ENCODE data around the gene TNNC1.
A peak's percentile ranks its signal among the peaks of the same experiment; 100 is the strongest.

Gene TNNC1

GRCh38 chr3:52458770-52459545 is 5.1 kb upstream of the TNNC1 start:
- no peak for DNase-seq

GRCh38 chr3:52458031-52458760 is 4.4 kb upstream of the TNNC1 start:
- no peak for DNase-seq

GRCh38 chr3:52456800-52457183 is 3.0 kb upstream of the TNNC1 start:
- DNase-seq, result peak in 1 of 51 donors; percentile 24

GRCh38 chr3:52456169-52456799 is 2.4 kb upstream of the TNNC1 start:
- DNase-seq, result peak in 14 of 51 donors; percentile 10 to 71 (median 30)

- DNase-seq, result peak; percentile 13 to 88 (median 70)
Observed at GRCh38 chr3:52455283-52456168, 1.7 kb upstream of the TNNC1 start, which contains the start of gene NISCH. Gene NISCH, plus strand, starts transcription at chr3:52455604. Its CDS starts 38 bp downstream, at chr3:52455642.

GRCh38 chr3:52454938-52455282 is 1.1 kb upstream of the TNNC1 start:
- no peak for DNase-seq

- DNase-seq, result peak in 2 of 51 donors; percentile 7 to 11
Observed at GRCh38 chr3:52454250-52454937, 553 bp upstream of the TNNC1 start.

GRCh38 chr3:52452570-52453221 is 1.1 kb downstream of the TNNC1 start:
- DNase-seq, result no peak

- no peak for DNase-seq
Observed at GRCh38 chr3:52452126-52452525, 1.7 kb downstream of the TNNC1 start.

- DNase-seq, result no peak
Observed at GRCh38 chr3:52451237-52452083, 2.4 kb downstream of the TNNC1 start.

GRCh38 chr3:52450489-52451236 is 3.2 kb downstream of the TNNC1 start:
- no peak for DNase-seq

- DNase-seq, result no peak
Observed at GRCh38 chr3:52447512-52448355, 6.1 kb downstream of the TNNC1 start.

GRCh38 chr3:52446631-52447511 is 7.0 kb downstream of the TNNC1 start:
- DNase-seq, result peak in 35 of 51 donors; percentile 3 to 60 (median 29)

- no peak for DNase-seq
Observed at GRCh38 chr3:52446042-52446441, 7.8 kb downstream of the TNNC1 start.

- DNase-seq, result peak in 3 of 51 donors; percentile 5 to 14 (median 11)
Observed at GRCh38 chr3:52444860-52445793, 8.7 kb downstream of the TNNC1 start, which contains the start of gene SEMA3G. Gene SEMA3G, minus strand, starts transcription at chr3:52445103. Its CDS starts 76 bp downstream, at chr3:52445027.

Data from hypothalamus (tissue), 51 donors.